ENCODE results near the gene FAM107B. TPM values are rescaled to one million over a fixed set of nuclear protein-coding genes. Genes with fewer than 3 reads are reported as not detected.

Gene FAM107B
- total RNA-seq, 2 experiments from 2014 or later, result 140 to 142 TPM

DNA sequence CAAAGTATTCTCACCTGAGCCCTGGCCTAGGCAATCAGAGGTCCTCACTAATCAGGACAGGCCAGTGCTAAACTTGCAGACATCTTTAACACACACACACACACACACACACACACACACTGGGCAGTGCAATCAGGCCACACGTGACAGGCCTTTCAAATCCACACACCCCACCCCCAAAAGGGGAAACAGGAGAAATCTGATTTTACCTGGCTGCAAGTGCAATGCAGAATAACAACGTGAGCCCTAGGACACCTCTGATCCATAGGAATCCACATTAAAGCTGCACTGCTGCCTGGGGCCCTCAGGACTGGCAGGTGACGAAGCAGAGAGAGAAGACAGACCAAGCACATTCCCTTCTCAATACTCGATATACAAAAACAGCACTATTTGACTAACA lies 218.9 kb downstream of the FAM107B start:
- ChIA-PET POLR2A (no interaction called here), CTCF (interaction anchor here (0.6 to 1.4 kb wide), 2 partner anchors 14 to 18 kb away, joined by 3 to 4 read pairs; no protein-coding TSS in a partner anchor)

DNA sequence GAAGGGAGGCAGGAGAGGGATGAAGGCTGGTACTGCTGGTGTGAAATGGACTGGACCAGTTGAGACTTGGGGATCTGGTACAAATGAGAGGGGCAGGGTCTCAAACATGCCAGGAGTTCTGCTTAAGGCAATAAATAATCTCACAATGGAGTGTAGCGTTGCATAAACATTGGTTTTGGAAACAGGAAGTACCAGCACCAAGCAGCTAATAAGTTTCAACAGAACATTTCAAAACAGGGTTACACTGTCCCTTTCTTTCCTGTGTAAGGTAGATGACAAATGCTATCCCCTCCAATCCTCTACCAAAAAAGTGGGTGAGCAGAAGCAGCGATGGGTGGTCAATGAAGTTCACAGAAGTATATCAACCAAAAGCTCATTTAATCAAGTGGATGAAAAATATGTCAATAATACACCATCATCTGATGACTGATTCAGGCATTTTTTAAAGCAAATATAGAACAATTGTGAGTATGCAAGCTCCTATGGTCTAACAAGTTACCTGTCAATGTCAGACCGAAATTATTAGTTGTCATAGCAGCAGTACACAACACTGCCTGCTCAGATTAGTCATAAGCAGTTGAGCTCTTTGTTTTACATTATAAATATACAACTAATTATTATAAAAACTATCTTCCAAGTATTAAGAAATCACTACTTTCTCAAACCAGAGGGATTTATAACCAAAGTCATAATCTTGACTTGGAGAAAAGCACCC lies 220.0 kb downstream of the FAM107B start:
- POLR2A ChIA-PET, result interaction anchor here (0.5 to 1.3 kb wide), 3 partner anchors 9 to 283 kb away, joined by 4 to 9 read pairs (median 5); partner anchors contain the start of genes CDNF, HSPA14 and MSANTD7
- CTCF ChIA-PET, result interaction anchor here (1.2 to 1.4 kb wide), 2 partner anchors 11 to 268 kb away, joined by 3 to 5 read pairs; no protein-coding TSS in a partner anchor

DNA sequence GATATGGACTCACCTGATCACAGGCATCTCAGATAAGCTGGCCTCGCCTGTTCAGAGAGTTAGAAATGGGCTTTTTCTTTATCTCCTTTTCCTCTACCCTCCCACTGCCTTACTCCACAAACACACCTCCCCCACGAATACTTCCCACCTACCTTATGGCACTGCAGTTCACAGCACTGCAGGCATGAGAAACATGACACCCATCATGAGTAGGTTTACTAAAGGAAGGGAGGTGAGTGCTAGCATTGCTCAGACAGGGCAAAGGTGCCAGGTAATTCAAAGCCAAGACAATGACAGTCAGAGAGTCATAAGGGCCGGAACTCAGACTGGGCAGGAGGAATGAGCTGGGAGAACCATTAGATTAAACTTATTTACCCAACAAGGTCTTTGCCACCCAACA lies 220.6 kb downstream of the FAM107B start:
- CTCF ChIA-PET, result interaction anchor here (0.8 to 1.4 kb wide), 3 partner anchors 11 to 269 kb away, joined by 3 to 5 read pairs (median 3); no protein-coding TSS in a partner anchor
- POLR2A ChIA-PET, result interaction anchor here (0.5 to 1.3 kb wide), 3 partner anchors 10 to 284 kb away, joined by 4 to 9 read pairs (median 5); partner anchors contain the start of genes CDNF, HSPA14 and MSANTD7

DNA sequence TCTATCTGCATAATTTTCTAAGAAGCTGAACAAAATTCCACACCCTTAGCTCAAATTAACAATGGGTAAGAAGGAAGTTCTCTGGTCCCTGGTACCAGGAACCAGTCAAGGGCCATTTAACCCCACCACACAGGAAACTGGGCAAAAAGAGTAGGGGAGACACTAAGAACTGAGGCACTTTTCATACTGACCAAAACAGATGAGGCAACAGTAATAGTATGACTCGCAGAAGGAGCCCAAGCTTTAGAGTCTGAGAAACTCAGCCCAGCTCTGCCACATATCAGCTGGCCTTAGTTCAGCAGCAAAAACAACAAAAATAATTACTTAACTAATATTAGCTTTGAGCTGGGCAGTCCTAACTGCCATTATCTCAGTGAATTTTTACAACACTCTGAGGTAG lies 221.2 kb downstream of the FAM107B start:
- CTCF ChIA-PET, result interaction anchor here (0.8 to 1.1 kb wide), 2 partner anchors 17 to 764 kb away, joined by 3 to 4 read pairs; no protein-coding TSS in a partner anchor

DNA sequence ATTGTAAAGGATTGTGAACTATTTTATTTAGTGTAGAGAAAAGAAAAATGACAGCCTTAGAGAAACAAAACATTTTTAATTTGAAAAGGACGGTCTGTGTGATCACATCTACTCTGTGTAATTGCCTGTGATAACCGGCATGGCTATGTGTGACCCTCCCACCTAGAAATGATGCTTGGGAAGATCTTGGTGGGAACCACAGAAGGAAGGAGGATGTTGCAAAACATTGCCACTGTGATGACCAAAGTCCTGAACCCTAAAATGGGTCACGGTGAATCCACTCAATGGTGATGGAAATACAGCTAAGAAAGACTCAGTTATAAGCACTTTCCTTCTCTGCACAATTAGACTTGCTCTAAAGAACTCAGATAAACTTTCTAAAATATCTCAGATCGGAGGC lies 222.7 kb downstream of the FAM107B start:
- ChIA-PET CTCF (interaction anchor here (0.5 to 0.9 kb wide), 2 partner anchors 11 to 291 kb away, joined by 3 read pairs; no protein-coding TSS in a partner anchor), POLR2A (interaction anchor here (0.6 to 0.7 kb wide), 2 partner anchors 54 to 219 kb away, joined by 3 to 4 read pairs; no protein-coding TSS in a partner anchor)

More for the DNA sequence above, 221.2 kb downstream of the FAM107B start:
- POLR2A ChIA-PET, result interaction anchor here (0.8 kb wide), 1 partner anchor 285 kb away, joined by 3 read pairs; no protein-coding TSS in a partner anchor

DNA sequence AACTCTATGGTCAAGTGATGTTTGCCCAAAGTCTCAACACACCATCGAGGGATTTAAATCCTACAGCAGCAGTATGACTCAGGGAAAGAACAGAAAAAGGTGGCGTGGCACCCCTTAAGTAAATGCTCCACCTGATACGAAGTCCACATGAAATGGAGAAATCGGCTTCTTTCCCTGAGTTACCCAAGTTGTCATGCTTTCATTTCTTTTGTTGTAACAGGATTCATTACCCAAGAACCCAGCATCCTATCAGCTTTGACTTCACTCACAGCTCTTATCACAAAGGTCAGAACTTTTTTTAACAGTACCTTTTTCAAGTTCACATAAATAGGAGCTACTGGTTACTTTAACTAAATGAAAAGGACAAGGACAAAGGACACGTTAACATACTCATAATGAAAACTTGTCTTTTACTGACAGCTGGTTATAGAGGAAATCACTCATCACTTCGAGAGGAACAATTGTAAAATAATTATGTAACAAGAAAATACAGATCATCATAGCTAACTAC lies 224.2 kb downstream of the FAM107B start:
- CTCF ChIA-PET, result interaction anchor here (2.0 kb wide), 1 partner anchor 12 kb away, joined by 6 read pairs; no protein-coding TSS in a partner anchor
- POLR2A ChIA-PET, result interaction anchor here (0.6 to 1.2 kb wide), 2 partner anchors 23 to 287 kb away, joined by 3 read pairs; no protein-coding TSS in a partner anchor

DNA sequence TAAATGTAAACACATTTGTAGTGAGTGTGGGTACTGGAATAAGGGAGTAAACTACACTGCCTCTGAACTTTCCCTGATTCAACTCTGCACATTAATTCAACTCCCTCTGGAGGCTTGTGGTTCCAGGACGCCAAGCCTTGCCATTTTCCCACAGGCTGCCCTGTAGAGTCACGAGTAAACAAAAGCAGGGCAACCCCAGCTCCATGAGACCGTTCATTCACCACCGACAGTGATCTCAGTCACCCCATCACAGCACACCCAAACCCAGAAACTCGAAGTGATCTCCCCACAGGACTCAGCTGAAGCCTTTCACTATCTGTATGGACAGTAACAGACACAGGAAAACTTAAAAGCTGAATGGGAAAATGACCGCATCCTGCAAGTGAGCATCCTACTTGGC lies 225.2 kb downstream of the FAM107B start:
- POLR2A ChIA-PET, result no interaction called here

DNA sequence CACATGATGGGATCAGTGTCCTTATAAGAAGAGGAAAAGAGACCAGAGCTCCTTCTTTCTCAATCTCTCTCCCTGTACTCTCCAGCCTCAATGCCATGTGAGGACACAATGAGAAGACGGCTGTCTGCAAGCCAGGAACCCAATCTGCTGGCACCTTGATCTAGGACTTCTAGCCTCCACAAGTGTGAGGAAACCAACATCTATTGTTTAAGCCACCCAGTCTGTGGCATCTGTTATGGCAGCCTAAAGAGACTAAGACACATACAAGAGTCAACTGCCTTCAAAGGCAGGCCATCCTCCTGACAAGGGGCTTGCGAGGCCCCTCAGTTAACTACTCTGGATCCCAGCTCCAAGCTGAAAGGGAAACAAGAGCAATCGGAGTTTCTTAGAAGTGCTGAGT lies 225.7 kb downstream of the FAM107B start:
- POLR2A ChIA-PET, result no interaction called here

More for the DNA sequence above, 225.2 kb downstream of the FAM107B start:
- CTCF ChIA-PET, result interaction anchor here (0.5 to 2.0 kb wide), 2 partner anchors 13 to 396 kb away, joined by 3 to 6 read pairs; no protein-coding TSS in a partner anchor

DNA sequence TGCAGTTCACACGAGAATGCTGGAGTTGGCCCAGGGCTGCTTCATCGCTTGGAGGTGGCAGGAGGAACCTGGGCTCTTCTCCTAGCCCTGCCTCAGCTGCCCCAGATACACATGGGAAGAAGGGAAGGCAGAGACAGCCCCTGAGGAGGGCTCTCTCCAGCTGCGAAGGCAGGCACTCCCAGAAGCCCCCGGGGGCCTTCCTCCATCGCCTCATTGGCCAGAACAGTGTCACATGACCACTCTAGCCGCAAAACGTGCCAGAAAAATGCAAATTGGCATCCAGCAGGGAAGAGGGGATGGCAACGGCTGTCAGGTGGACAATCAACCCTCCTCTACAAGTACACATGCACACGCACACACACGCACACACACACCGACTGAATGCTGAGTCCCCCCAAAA lies 226.2 kb downstream of the FAM107B start:
- POLR2A ChIA-PET, result no interaction called here
- CTCF ChIA-PET, result interaction anchor here (0.6 to 1.6 kb wide), 3 partner anchors 11 to 275 kb away, joined by 3 to 5 read pairs (median 3); no protein-coding TSS in a partner anchor

More for the DNA sequence above, 225.7 kb downstream of the FAM107B start:
- CTCF ChIA-PET, result interaction anchor here (0.5 to 2.0 kb wide), 4 partner anchors 12 to 397 kb away, joined by 3 to 6 read pairs (median 4); no protein-coding TSS in a partner anchor

DNA sequence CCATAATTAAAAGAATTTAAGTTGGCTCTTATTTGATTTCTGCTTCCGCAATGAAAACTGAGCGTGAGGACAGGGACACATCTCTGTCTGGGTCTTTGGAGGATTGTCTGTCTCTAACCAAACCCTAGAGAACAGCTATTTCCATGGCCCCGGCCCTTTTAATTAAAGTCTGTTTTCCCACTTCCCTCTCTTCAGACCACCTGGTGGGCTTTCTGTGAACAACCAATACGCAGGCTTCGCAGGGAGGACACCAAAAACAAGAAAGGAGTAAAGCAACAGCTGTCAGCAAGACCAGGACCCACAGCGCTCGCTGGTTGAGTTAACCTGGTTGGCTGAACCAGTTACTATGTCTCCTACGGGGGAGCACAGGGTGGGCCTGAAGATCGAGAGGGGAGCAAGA lies 226.9 kb downstream of the FAM107B start:
- ChIA-PET CTCF (interaction anchor here (1.1 to 1.6 kb wide), 2 partner anchors 11 to 275 kb away, joined by 3 to 5 read pairs; no protein-coding TSS in a partner anchor), POLR2A (no interaction called here)

DNA sequence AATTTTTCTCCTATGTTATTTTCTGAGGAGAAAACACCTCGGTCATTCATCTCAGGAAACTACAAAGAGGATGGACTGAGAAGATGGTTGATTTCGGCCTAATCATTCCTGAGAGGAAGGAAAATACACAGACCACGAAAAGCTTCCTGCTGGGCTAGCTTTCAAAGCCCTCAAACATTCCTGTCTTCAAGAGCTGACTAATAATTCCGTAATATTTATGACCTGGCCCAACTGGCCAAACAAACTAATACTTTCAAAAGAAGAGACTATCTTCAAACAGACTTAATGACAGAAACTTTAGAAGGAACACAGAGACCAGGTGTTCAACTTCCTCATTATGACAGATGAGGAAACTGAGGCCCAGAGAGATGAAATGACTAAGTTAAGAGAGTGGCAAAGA lies 228.9 kb downstream of the FAM107B start:
- ChIA-PET POLR2A (interaction anchor here (0.6 to 1.4 kb wide), 2 partner anchors 47 to 292 kb away, joined by 3 read pairs; partner anchors contain the start of genes CDNF, HSPA14 and MSANTD7), CTCF (no interaction called here)

DNA sequence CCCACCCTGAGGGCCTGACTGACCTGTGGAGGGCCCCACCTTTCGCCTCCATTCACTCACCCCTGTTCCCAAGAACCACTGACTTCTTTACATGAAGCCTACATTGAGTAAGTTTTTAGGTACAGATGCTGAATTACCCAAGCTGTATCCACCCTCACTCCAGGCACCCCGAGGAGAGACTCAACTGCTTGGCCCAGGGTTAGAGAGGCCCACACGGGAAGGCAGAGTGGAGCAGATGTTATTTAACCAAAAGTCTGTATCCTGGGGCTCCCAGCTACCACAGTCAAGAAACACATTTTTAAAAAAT lies 230.8 kb downstream of the FAM107B start:
- CTCF ChIA-PET, result interaction anchor here (0.7 to 1.6 kb wide), 12 partner anchors 9 to 65 kb away, joined by 3 to 7 read pairs (median 4); no protein-coding TSS in a partner anchor
- POLR2A ChIA-PET, result interaction anchor here (0.7 kb wide), 1 partner anchor 29 kb away, joined by 5 read pairs; no protein-coding TSS in a partner anchor

DNA sequence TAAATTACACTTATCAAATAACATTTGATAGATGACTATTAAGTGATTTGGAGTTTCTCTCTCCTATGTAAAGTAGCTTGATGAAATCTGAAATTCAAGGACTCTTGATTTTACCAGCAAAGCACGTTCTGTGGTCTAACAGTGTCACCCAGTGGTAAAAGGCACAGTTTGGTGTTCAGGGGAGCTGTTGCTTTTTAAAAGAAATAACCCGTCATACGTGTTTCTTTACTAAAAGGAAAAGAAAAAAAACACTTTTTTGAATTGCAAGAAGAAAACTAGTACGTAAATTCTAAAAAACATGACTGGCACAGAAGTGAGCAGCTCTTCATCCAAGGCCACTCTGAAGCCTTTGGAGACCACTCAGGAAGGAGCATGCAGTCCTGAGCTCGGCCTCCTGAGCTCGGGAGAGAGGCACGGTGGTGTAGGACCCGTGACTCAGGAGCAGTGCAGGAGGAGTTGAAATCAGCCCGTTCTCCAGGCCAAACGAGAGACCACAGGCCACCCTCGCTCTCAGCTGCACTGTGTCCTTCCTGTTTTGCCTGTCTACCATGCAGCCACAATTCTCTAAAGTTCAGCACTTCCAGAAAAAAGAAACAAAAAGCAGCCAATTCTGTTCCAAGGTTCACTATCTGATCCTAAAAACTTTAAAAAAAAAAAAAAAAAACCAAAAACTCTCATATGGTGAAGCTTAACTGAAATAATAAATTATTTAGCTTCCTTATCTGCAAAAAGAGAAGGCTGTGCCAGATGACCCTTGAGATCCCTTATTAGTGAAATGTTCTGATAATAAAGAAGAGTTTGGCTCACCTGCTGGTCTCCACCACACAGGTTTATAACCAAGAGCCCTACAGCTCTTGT lies 231.4 kb downstream of the FAM107B start:
- POLR2A ChIA-PET, result interaction anchor here (0.7 kb wide), 1 partner anchor 30 kb away, joined by 5 read pairs; no protein-coding TSS in a partner anchor
- CTCF ChIA-PET, result interaction anchor here (0.7 to 1.6 kb wide), 13 partner anchors 9 to 65 kb away, joined by 3 to 7 read pairs (median 4); no protein-coding TSS in a partner anchor

DNA sequence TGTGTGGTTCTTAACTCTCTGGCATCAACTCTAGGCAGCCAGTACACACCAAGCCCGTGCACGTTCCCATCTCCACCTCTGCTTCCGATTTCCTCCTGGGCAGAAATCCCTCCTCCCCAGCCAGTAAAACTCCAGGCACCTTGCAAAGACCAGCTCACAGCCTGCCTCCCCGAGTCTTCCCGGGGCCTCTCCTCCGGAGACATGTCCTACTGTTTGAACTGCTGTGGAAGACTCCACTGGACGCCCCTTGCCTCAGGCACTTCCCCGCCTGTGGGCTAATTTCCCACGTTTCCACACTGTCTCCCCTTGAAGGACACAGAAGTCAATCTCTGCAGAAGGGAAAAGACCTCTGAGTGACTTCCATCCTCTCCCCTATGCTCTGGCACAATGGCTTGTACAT lies 233.3 kb downstream of the FAM107B start:
- CTCF ChIA-PET, result interaction anchor here (0.6 to 2.2 kb wide), 2 partner anchors 229 to 281 kb away, joined by 4 to 7 read pairs; no protein-coding TSS in a partner anchor
- POLR2A ChIA-PET, result interaction anchor here (0.7 kb wide), 1 partner anchor 13 kb away, joined by 9 read pairs; no protein-coding TSS in a partner anchor

DNA sequence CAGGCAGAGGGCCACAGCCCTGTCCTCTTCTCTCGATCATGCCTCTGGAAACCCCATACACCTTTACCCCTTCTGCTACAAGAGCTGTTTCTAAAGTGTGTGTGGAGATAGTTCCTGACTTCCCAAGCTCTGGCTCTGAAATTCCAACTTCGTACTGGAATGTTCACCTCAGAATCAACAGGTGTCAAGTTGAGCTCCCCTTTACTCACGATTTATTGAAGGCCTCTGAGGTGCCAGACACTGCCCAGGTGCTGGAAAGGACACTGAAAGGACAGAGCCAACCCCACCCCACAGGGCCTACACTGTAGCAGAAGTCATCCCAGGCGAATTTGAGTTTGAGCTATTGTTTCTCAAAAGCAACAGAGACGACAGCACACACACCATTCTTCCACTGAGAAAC lies 234.1 kb downstream of the FAM107B start:
- POLR2A ChIA-PET, result no interaction called here

DNA sequence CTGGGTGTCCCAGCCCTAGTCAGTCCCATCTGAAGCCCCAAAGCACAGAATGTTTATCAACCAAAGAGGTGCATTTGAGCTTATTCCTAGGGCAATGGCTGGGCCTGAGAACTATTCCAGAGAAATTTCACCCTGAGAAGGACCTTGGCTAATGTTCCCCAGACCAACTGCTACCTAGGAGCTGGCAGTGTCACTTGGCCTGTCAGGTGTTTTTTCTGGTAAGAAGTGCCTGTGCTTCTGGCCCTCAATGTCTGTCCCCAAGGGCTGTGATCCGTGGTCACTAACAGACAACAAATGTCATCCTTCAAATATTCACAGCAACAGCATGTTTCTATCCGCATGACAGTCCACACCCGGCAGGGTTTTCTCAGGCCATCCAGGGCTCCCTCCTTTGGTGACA lies 234.6 kb downstream of the FAM107B start:
- POLR2A ChIA-PET, result no interaction called here

More for the DNA sequence above, 234.1 kb downstream of the FAM107B start:
- CTCF ChIA-PET, result interaction anchor here (0.6 to 2.2 kb wide), 2 partner anchors 143 to 282 kb away, joined by 3 to 7 read pairs; no protein-coding TSS in a partner anchor

DNA sequence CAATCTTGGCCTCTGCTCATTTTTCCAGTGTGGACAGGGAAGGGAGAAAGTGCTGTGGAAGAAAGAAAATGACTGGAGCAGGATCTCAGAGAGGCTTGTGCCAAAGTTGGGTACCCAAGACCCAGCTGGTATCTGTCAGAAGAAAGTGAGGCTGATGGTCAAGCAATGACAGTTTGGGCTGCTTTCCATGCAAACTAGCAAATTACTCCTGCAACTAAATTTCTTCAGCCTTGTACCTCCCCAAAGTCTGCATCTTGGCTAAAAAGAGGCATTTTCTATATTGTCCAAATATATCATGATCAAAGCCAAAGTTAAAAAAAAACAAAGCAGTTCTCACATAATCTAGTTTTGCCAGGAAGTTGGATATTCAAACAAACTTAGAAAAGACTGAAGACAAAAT lies 235.5 kb downstream of the FAM107B start:
- ChIA-PET POLR2A (no interaction called here), CTCF (no interaction called here)

More for the DNA sequence above, 234.6 kb downstream of the FAM107B start:
- CTCF ChIA-PET, result interaction anchor here (2.2 kb wide), 1 partner anchor 283 kb away, joined by 7 read pairs; no protein-coding TSS in a partner anchor
